Stimulated activated CD8-positive, alpha-beta memory T cell treated with anti-CD3 and anti-CD28 coated beads, Interleukin-4, amount 100 ng/mL, for 24 hours (primary cell): ENCODE data around the gene PRIMA1.

Experiments
- DNase-seq: peaks from one replicate; pipeline ENCODE4 v3.0.0-alpha.2; 2020; ENCODE audit warnings: low read depth

PRIMA1 gene

DNA sequence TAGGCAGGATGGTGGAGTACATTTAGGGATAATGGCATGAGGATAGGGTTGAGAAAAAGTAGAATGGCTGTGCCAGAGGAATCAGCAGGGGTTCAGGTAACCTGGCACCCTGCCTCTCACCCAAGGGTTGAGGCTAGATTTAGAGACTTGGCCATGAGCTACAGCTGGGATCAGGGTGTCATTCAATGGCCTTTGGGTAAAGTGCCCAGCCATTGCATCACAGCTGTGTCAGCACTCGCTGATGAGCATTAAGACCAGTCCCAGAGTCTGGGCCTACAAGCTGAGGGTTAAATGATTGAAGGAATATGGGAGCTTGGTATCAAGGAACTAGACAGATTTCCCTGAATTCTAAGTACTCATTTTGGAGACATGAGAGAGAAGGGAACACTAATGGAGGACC lies 113.9 kb downstream of the PRIMA1 start:
- DNase-seq, result no peak

DNA sequence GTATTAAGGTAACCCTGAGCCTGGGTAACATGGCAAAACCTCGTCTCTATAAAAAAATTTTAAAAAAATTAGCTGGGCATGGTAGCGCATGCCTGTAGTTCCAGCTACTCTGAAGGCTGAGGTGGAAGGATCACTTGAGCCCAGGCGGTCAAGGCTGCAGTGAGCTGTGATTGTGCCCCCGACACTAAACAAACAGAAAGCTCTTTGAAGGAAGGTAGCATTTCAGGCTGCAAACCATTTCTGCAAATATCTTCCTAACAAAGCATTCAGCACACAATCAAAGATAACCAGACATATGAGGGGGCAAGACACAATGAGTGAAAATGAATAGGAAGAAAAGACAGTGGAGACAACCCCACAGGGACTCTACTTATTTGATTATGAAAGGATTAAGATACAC lies 118.7 kb downstream of the PRIMA1 start:
- DNase-seq, result no peak
